Measurements from ENCODE around the gene EBF3. TPM values are rescaled to one million over a fixed set of nuclear protein-coding genes. Genes with fewer than 3 reads are reported as not detected.

EBF3 gene
- total RNA-seq, 4 donors from 2014 or later = 0.77 to 10.7 (median 6.0) TPM

GRCh38 chr10:129871966-129872365, 92.1 kb downstream of the EBF3 start:
- Histone ChIP-seq H3K4me3 (no peak overlapping the region), H3K36me3 (no peaks in the 10 kb centered on the region), H3K27me3 (no peaks in the 10 kb centered on the region), H3K27ac (no peak overlapping the region), H3K4me1 (no peaks in the 10 kb centered on the region), H3K9me3 (no peaks in the 10 kb centered on the region)
- DNase-seq = no peak
- TF ChIP-seq POLR2A (IDR thresholded peaks at IDR 0.05) (no peak), CTCF (IDR thresholded peaks at IDR 0.05) (no peak)
- intact Hi-C loops (cut with DNase I; ENCODE audit: low total_unique reads) = no loop called here

- TF ChIP-seq POLR2A (IDR thresholded peaks at IDR 0.05) = no peak
- no peak for TF ChIP-seq CTCF (IDR thresholded peaks at IDR 0.05)
- Histone ChIP-seq H3K4me3 (no peak overlapping the region), H3K36me3 (no peaks in the 10 kb centered on the region), H3K9me3 (no peaks in the 10 kb centered on the region), H3K27ac (no peak overlapping the region), H3K4me1 (no peaks in the 10 kb centered on the region), H3K27me3 (no peaks in the 10 kb centered on the region)
- intact Hi-C loops (cut with DNase I; ENCODE audit: low total_unique reads) = no loop called here
- DNase-seq = no peak
These were observed 93.0 kb downstream of the EBF3 start for GRCh38 chr10:129870961-129871621.

GRCh38 chr10:129870474-129870757, 93.7 kb downstream of the EBF3 start:
- intact Hi-C loops (cut with DNase I; ENCODE audit: low total_unique reads) = no loop called here
- Histone ChIP-seq H3K27me3 (no peaks in the 10 kb centered on the region), H3K27ac (no peak overlapping the region), H3K4me3 (no peak overlapping the region), H3K9me3 (no peaks in the 10 kb centered on the region), H3K36me3 (no peaks in the 10 kb centered on the region), H3K4me1 (no peaks in the 10 kb centered on the region)
- no peak for DNase-seq
- TF ChIP-seq CTCF (IDR thresholded peaks at IDR 0.05) = no peak
- TF ChIP-seq POLR2A (IDR thresholded peaks at IDR 0.05) = no peak

GRCh38 chr10:129869596-129870473, 94.2 kb downstream of the EBF3 start:
- no peak overlapping the region for H3K27ac ChIP-seq
- DNase-seq = no peak
- no peak overlapping the region for H3K4me3 ChIP-seq
- H3K9me3 ChIP-seq = no peaks in the 10 kb centered on the region
- no peaks in the 10 kb centered on the region for H3K4me1 ChIP-seq
- H3K36me3 ChIP-seq = no peaks in the 10 kb centered on the region
- intact Hi-C loops (cut with DNase I; ENCODE audit: low total_unique reads) = no loop called here
- no peaks in the 10 kb centered on the region for H3K27me3 ChIP-seq
- no peak for TF ChIP-seq CTCF (IDR thresholded peaks at IDR 0.05)
- TF ChIP-seq POLR2A (IDR thresholded peaks at IDR 0.05) = no peak

- intact Hi-C loops (cut with DNase I; ENCODE audit: low total_unique reads) = no loop called here
- H3K4me1 ChIP-seq = no peaks in the 10 kb centered on the region
These were observed 95.5 kb downstream of the EBF3 start for GRCh38 chr10:129868449-129869035.

More at GRCh38 chr10:129868449-129869035, 95.5 kb downstream of the EBF3 start:
- H3K27me3 ChIP-seq = no peaks in the 10 kb centered on the region
- no peak overlapping the region for H3K4me3 ChIP-seq
- TF ChIP-seq CTCF (IDR thresholded peaks at IDR 0.05) (no peak), POLR2A (IDR thresholded peaks at IDR 0.05) (no peak)
- no peak for DNase-seq
- no peaks in the 10 kb centered on the region for H3K9me3 ChIP-seq
- no peak overlapping the region for H3K27ac ChIP-seq
- H3K36me3 ChIP-seq = no peaks in the 10 kb centered on the region
